ENCODE results near the gene AUTS2. TPM values are rescaled to one million over a fixed set of nuclear protein-coding genes. Genes with fewer than 3 reads are reported as not detected.

The AUTS2 gene
- total and polyA plus RNA-seq, 2 of the 8 experiments (the other 6 are each of a cell fraction or from before 2014, with no cell fraction given) = 25.9 to 101 TPM

- no peak for TF ChIP-seq E2F6 (IDR thresholded peaks at IDR 0.05)
- TF ChIP-seq SIN3A (conservative IDR thresholded peaks at IDR 0.05 in 1 of 2, IDR thresholded peaks at IDR 0.05 in 1 of 2; ENCODE audit: low read depth in 1 of 2, low read length in 2 of 2) = no peak
- no peak for TF ChIP-seq GABPA (IDR thresholded peaks at IDR 0.05; ENCODE audit: borderline replicate concordance, insufficient read depth, low read length)
- TF ChIP-seq ASH2L (IDR thresholded peaks at IDR 0.05; ENCODE audit: low read length) = no peak
These were observed 900.1 kb downstream of the AUTS2 start (continued) for GRCh38 chr7:70498232-70498992.
